ENCODE results near the gene MUC4.
"Not testable (repeated sequence)": the region's sequence is repeated elsewhere in the genome, so short reads cannot be mapped to it uniquely, and the experiment has no call there.

MUC4 gene

GRCh38 chr3:195735036-195735695, 76.6 kb downstream of the MUC4 start:
- DNase-seq: no peak

- DNase-seq: no peak
These were observed 78.8 kb downstream of the MUC4 start for GRCh38 chr3:195732940-195733339.

- DNase-seq: no peak
These were observed 80.3 kb downstream of the MUC4 start for GRCh38 chr3:195731356-195731905.

- no peak for DNase-seq
These were observed 82.1 kb downstream of the MUC4 start for GRCh38 chr3:195729476-195730251.

GRCh38 chr3:195728789-195729188, 82.9 kb downstream of the MUC4 start:
- not testable (repeated sequence) for DNase-seq

GRCh38 chr3:195727606-195728195, 84.0 kb downstream of the MUC4 start:
- DNase-seq: no peak

- not testable (repeated sequence) for DNase-seq
These were observed 85.6 kb downstream of the MUC4 start for GRCh38 chr3:195725916-195726740.

- not testable (repeated sequence) for DNase-seq
These were observed 87.4 kb downstream of the MUC4 start for GRCh38 chr3:195724363-195724762.

- DNase-seq: not testable (repeated sequence)
These were observed 88.8 kb downstream of the MUC4 start for GRCh38 chr3:195722996-195723345.

GRCh38 chr3:195722139-195722995, 89.4 kb downstream of the MUC4 start:
- DNase-seq: not testable (repeated sequence)

- not testable (repeated sequence) for DNase-seq
These were observed 90.8 kb downstream of the MUC4 start, which contains the start of gene MUC20 for GRCh38 chr3:195720831-195721506. TSS of gene MUC20 (plus strand) at chr3:195720978. CDS start at chr3:195721008, 30 bp downstream.

GRCh38 chr3:195719514-195720254, 92.0 kb downstream of the MUC4 start:
- not testable (repeated sequence) for DNase-seq

- no peak for DNase-seq
These were observed 93.2 kb downstream of the MUC4 start for GRCh38 chr3:195718477-195718984.

GRCh38 chr3:195717852-195718476, 93.8 kb downstream of the MUC4 start:
- no peak for DNase-seq

GRCh38 chr3:195717416-195717815, 94.3 kb downstream of the MUC4 start:
- DNase-seq: no peak

- no peak for DNase-seq
These were observed 96.0 kb downstream of the MUC4 start for GRCh38 chr3:195715583-195716266.

GRCh38 chr3:195715134-195715533, 96.6 kb downstream of the MUC4 start:
- no peak for DNase-seq

GRCh38 chr3:195714380-195715011, 97.2 kb downstream of the MUC4 start:
- DNase-seq: no peak

Measured in activated CD4-positive, alpha-beta T cell treated with anti-CD3 and anti-CD28 coated beads, Interleukin-2, amount 50 U/mL, for 1 hour (primary cell).